HFF-Myc (cell line): ENCODE results near the gene CXCR2.
A peak's percentile ranks its signal among the peaks of the same experiment; 100 is the strongest.

Experiments
- DNase-seq: peaks from one replicate; pipeline ENCODE4 v3.0.0-alpha.2; 2011; ENCODE audit warnings: low read depth; ENCODE audit errors: extremely low read depth
- H3K4me3 ChIP-seq: replicated peaks from 2 replicates; pipeline ENCODE4 v1.5.1; 2011; ENCODE audit warnings: low read depth, mild to moderate bottlenecking, control low read depth, low read length
- CTCF ChIP-seq: IDR thresholded peaks from 2 replicates; pipeline ENCODE4 v1.5.1; 2012; ENCODE audit warnings: mild to moderate bottlenecking, low read depth, low read length, control low read depth; ENCODE audit errors: missing control alignments

The CXCR2 gene

GRCh38 chr2:218152777-218153176 lies 26.9 kb downstream of the CXCR2 start:
- TF ChIP-seq CTCF, result no peak
- no peak overlapping the region for H3K4me3 ChIP-seq
- no peak for DNase-seq

- H3K4me3 ChIP-seq, result no peak overlapping the region
- DNase-seq, result no peak
- TF ChIP-seq CTCF, result no peak
These were observed 30.2 kb downstream of the CXCR2 start for GRCh38 chr2:218155953-218156479.

- no peak for TF ChIP-seq CTCF
- H3K4me3 ChIP-seq, result no peak overlapping the region
- no peak for DNase-seq
These were observed 35.8 kb downstream of the CXCR2 start for GRCh38 chr2:218161644-218162043.

- no peak overlapping the region for H3K4me3 ChIP-seq
- DNase-seq, result no peak
- TF ChIP-seq CTCF, result no peak
These were observed 37.0 kb downstream of the CXCR2 start for GRCh38 chr2:218162814-218163213.

GRCh38 chr2:218166791-218167190 lies 41.0 kb downstream of the CXCR2 start, which contains the start of gene CXCR1:
Gene CXCR1 (minus strand): TSS chr2:218166962. CDS start chr2:218165211, 1,751 bp downstream.
- TF ChIP-seq CTCF, result no peak
- DNase-seq, result no peak
- H3K4me3 ChIP-seq, result no peak within 1 kb of the TSS

GRCh38 chr2:218168016-218168415 lies 42.2 kb downstream of the CXCR2 start:
- DNase-seq, result no peak
- no peak overlapping the region for H3K4me3 ChIP-seq
- no peak for TF ChIP-seq CTCF

GRCh38 chr2:218168635-218169462 lies 43.0 kb downstream of the CXCR2 start:
- no peak for DNase-seq

More at GRCh38 chr2:218168635-218169462, 43.0 kb downstream of the CXCR2 start:
- TF ChIP-seq CTCF, result peak; percentile 84
- no peak overlapping the region for H3K4me3 ChIP-seq
